Measurements from ENCODE around the gene VSNL1. TPM values are rescaled to one million over a fixed set of nuclear protein-coding genes. Genes with fewer than 3 reads are reported as not detected.

VSNL1 gene
- not detected in 2 replicates for total RNA-seq

GRCh38 chr2:17540093-17540812 is at the start of gene VSNL1:
VSNL1 (plus strand) TSS chr2:17540696; CDS start chr2:17592075, 51,379 bp downstream.

GRCh38 chr2:17518212-17519154 is 22.0 kb upstream of the VSNL1 start, which contains the start of gene RAD51AP2:
RAD51AP2 (minus strand) TSS chr2:17518440; CDS start chr2:17518415, 25 bp downstream.

Other genes with a start within 250 kb of the VSNL1 start
- not detected in 2 replicates for gene RAD51AP2, start 22.3 kb upstream of the VSNL1 start, total RNA-seq
- 9.4 and 9.5 TPM in 2 replicates for gene SMC6, start 213.1 kb downstream of the VSNL1 start, total RNA-seq
- gene GEN1, start 213.4 kb downstream of the VSNL1 start, total RNA-seq: 5.6 and 7.3 TPM in 2 replicates

All from cardiac ventricle fibroblast (primary cell).